HG02970 (cell line): ENCODE results near the gene SGMS2.

Experiments
- ATAC-seq: cut with Tn5 transposase; IDR thresholded peaks from one replicate; pipeline ENCODE4 v1.9.1; 2021; ENCODE audit warnings: mild to moderate bottlenecking, moderate library complexity, moderate number of reproducible peaks; ENCODE audit not compliant: unreplicated experiment, low FRiP score

Gene SGMS2

GRCh38 chr4:107863416-107863815, 38.7 kb downstream of the SGMS2 start:
- ATAC-seq: no peak

DNA sequence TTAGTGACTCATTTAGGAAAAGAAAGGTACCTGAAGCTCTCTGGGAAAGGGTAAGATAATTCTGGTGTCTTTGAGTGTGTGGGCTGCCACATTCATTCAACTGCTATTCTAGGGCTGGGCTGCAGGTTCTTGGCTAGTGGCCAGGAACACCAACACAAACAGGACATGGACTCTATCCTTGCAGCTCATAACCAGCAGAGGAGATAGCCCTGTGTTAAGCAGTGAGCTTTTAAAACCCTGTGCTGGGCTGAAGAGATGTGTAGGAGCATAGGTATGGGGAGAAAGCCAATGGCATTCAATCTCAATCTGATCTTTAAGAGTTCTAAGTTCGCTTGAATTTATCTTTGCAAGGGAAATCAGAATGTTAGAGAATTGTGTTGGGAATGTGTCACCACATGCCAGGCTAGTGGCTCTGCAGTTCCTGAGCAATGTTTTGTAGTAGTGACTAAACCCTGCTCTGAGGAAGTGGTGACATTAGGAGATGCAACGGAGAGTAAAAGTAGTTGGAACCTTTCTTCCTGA, 39.2 kb downstream of the SGMS2 start:
- no peak for ATAC-seq

DNA sequence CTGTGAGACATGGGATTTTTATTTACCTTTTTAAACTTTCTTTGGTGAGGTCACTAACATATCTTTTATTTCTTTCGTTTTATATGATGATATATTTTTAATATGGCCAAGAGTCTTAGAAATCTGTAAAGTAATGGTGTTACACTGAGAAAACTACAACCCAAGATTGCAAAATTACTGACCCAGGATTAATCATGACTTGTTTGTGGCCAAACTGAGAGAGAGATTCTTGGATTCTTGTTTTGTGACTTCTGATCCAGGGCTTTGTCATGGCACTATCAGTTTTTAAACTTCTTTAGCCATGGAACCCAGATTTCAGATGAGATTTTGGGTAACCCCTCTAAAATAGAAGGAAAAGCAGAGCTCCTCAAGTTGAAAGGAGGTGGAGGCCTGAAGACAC, 42.0 kb downstream of the SGMS2 start:
- no peak for ATAC-seq

DNA sequence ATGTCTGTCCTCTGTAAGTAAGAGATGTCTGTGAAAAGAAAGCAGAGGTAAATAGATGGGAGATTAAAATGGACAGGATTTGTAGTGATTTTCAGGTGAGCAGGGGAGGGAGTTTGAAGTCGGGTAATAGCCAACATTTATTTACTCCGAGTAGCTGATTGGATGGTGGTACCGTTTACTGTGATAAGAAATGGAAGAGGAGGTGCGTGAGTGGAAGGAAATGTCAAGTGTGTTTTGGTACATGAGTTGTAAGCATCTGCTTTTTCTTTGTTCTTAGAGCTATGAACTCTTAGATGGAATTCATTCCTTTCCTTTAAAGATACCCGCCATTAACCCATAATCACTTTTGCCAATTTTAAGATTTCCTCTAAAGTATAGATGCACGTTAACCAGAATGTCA, 45.5 kb downstream of the SGMS2 start:
- ATAC-seq: no peak

GRCh38 chr4:107870916-107871786, 46.4 kb downstream of the SGMS2 start:
- no peak for ATAC-seq

GRCh38 chr4:107874024-107874423, 49.3 kb downstream of the SGMS2 start:
- no peak for ATAC-seq

- ATAC-seq: no peak
These were observed 51.4 kb downstream of the SGMS2 start for GRCh38 chr4:107876099-107876498.

DNA sequence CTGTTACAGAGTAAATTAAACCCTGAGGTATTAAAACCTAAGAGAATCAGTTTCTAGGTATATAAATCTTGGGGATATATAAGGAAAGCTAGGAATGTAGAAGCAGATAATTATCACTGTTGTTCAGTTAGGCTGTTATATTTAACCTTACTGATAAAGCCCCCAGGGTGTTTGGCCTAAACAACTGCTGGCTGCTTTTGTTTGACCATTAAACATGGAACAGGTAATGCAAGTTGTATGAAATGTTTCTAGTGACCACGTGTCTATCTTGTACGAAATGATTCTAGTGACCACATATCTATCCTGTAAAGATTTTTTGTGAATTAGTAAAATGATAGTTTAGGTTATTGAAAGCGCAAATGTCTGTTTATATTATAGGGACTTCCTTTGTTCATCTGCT, 52.6 kb downstream of the SGMS2 start:
- ATAC-seq: no peak

DNA sequence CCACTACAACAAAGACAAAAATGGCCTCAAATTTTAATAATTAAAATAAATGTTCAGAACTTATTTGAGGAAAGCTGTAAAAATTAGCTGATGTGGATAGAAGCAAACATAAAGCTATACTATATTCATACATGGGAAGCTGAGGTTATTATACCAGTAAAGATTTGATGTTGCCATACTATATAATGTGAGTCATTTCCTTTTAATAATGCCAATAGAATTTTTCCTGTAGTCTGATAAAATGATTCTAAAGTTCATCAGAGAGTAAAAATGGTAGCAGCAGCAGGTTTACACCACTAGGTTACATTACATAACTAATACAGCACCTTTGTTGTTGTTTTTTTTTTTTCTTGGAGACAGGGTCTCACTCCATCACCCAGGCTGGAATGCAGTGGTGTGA, 61.1 kb downstream of the SGMS2 start:
- no peak for ATAC-seq

DNA sequence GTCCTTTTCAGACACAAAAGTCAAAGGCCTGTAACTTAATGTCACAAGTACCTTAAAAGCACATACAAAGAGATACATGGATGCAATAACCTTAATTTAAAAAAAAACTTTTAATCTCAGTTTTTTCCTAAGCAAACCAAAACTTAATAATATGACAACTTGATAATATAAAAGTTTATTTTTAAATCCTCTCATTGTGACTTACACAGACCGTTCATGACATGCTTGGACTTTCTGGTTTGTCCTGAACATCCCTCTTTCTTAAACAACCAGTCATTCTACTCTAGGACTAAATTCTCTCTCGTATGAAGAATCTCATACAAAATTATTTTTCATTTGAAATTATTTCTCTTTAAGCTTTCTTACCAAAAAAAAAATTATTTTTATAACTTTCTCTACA, 63.5 kb downstream of the SGMS2 start:
- ATAC-seq: no peak

GRCh38 chr4:107890779-107891178, 66.0 kb downstream of the SGMS2 start:
- no peak for ATAC-seq

DNA sequence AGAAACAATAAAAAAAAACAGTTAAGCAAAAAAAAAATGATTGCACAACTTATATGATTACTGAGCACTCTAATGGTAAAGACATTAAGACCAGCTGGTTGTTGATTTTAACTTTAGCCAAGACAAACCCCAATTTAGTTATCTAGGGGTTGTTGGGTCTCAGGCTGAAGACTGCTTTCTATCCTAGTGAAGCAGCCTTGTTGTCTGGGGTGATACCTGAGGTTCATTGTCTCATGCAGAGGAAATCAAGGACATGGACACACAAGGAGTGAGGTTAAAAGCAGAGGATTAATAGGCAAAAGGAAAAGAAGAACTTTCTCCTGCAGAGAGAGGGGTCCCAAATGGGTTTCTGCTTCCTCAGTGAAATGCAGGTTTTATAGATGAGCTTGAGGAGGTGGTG, 66.6 kb downstream of the SGMS2 start:
- ATAC-seq: no peak

- no peak for ATAC-seq
These were observed 68.7 kb downstream of the SGMS2 start for GRCh38 chr4:107893171-107894137.

- ATAC-seq: no peak
These were observed 69.4 kb downstream of the SGMS2 start for GRCh38 chr4:107894138-107894603.

GRCh38 chr4:107896158-107896645, 71.5 kb downstream of the SGMS2 start:
- no peak for ATAC-seq

- no peak for ATAC-seq
These were observed 71.9 kb downstream of the SGMS2 start for GRCh38 chr4:107896646-107897045.

DNA sequence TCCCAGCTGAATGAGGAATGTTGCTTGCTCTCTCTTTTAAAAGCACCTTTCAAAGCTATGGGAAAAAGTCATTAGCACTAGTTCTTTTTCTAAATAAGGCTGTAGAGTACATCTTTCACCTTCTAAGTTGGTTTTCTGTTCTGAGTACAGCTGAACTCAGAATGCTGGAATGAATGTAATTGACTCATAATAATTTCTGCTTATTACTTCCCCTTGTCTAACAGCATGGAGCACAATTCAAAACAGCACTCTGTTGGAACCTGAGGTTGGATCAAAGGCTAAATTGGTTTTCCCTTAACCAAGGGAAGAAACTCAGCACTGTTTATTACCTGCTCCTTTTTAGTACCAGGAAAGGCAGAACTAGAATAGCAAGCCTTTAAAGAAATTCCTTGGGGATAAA, 73.1 kb downstream of the SGMS2 start:
- no peak for ATAC-seq

GRCh38 chr4:107900067-107900466, 75.3 kb downstream of the SGMS2 start:
- ATAC-seq: no peak

DNA sequence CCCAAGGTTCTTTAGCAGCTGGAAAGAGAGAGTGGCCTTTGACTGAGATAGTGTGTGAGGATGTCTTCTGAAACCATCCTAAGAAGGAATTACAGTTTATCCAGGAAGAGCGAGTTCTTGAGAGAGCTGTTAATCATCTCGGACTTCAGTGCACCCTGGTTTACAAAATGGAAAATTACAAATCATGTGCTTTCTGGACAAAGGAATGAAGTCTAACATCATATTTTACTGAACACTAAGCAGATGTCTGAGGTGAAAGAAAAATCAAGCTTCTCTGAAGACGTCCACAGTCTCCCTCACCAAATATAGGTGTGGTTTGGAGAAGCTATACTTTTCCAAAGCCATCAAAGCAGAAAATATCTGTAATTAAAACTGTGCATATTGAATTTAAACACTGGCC, 75.8 kb downstream of the SGMS2 start:
- no peak for ATAC-seq

- no peak for ATAC-seq
These were observed 76.6 kb downstream of the SGMS2 start for GRCh38 chr4:107901213-107901934.
